Astrocyte of the cerebellum (primary cell): Measurements from ENCODE around the gene AARS1.
A peak's percentile ranks its signal among the peaks of the same experiment; 100 is the strongest.
"Not testable (repeated sequence)": the region's sequence is repeated elsewhere in the genome, so short reads cannot be mapped to it uniquely, and the experiment has no call there.

Experiments
- DNase-seq: peaks from one replicate; pipeline ENCODE4 v3.0.0-alpha.2; 2011; ENCODE audit warnings: low read depth
- H3K4me3 ChIP-seq: 2 replicates; pipeline ENCODE4 v1.5.1; 2011; ENCODE audit warnings: mild to moderate bottlenecking, low read depth, low read length, moderate library complexity
- CTCF ChIP-seq: IDR thresholded peaks from 2 replicates; pipeline ENCODE4 v1.5.1; 2012; ENCODE audit warnings: low read length, low read depth, moderate library complexity, mild to moderate bottlenecking; ENCODE audit errors: missing control alignments
- in situ Hi-C: cut with HindIII; loops from 2 replicates; pipeline ENCODE4 v1.10.0; 2017; ENCODE audit warnings: low sequenced_read_pairs

Gene AARS1

DNA sequence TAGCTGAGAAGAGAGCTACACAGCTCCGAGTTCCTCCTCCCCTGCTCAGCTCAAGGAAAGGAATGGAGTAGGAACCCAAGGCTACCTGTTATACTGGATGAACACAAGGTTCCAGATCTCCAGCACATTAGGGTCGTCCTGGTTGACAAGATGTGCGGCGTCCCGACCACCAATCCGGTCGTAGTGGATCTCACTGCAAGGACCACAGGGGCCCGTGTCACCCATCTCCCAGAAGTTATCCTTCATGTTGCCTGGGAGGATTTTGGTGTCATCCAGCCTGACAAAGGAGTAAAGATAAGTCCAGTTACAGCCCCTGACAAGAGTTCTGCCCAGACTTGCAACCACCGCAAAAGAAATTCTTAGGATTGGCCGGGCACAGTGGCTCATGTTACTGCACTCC lies 17.6 kb downstream of the AARS1 start:
- no peak for DNase-seq
- in situ Hi-C loops, result no loop called here
- H3K4me3 ChIP-seq, result no peak overlapping the region
- TF ChIP-seq CTCF, result no peak

DNA sequence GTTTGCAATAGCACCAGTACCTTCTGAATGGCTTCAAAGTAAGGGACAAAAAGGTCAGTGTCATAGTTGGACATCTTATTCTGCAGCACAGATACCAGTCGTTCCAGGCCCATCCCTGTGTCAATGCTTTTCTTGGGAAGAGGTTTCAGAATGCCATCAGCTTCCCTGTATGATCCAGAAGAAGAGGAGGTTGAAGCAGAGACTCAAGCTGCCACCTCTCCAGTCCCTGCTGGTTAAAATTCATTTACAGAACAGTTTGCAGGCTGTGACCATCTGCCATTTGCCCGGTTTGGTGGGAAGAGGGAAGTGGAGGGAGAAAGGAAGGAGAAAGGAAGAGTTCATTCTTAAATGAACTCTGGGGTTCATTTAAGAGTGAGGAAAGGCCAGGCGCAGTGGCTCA lies 19.1 kb downstream of the AARS1 start:
- in situ Hi-C loops, result no loop called here
- no peak overlapping the region for H3K4me3 ChIP-seq
- no peak for DNase-seq
- no peak for TF ChIP-seq CTCF

GRCh38 chr16:70269471-70269870 lies 19.8 kb downstream of the AARS1 start:
- DNase-seq, result no peak
- TF ChIP-seq CTCF, result no peak

GRCh38 chr16:70267922-70268321 lies 21.4 kb downstream of the AARS1 start:
- in situ Hi-C loops, DNase-seq, H3K4me3 ChIP-seq: not testable (repeated sequence)

More at GRCh38 chr16:70269471-70269870, 19.8 kb downstream of the AARS1 start:
- H3K4me3 ChIP-seq, result no peak overlapping the region
- in situ Hi-C loops, result no loop called here

DNA sequence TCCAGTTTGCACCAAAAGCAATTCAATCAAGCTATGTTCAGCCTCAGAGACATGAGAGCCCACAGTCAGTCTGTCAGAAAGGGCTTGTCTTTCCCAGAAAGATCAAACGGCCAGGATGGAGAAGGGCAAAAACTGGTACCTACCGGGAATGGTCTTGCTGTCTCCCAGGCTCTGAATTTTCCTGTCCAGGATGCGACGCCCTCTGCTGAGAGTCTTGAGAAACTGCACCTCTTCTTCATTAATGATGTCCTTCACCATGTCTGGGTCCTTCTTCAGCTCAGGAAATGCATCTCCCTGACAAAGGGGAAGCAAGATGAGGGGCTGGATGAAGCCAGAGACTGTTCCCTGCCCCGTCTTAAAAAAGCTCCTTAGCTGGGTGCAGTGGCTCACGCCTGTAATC lies 21.8 kb downstream of the AARS1 start:
- no peak for DNase-seq
- no peak overlapping the region for H3K4me3 ChIP-seq
- in situ Hi-C loops, result no loop called here
- TF ChIP-seq CTCF, result peak; percentile 75

GRCh38 chr16:70259903-70260302 lies 29.4 kb downstream of the AARS1 start:
- DNase-seq, in situ Hi-C loops, H3K4me3 ChIP-seq: not testable (repeated sequence)

GRCh38 chr16:70258946-70259345 lies 30.4 kb downstream of the AARS1 start:
- in situ Hi-C loops, result no loop called here
- DNase-seq, result no peak
- no peak for TF ChIP-seq CTCF
- no peak overlapping the region for H3K4me3 ChIP-seq

GRCh38 chr16:70258065-70258464 lies 31.2 kb downstream of the AARS1 start:
- no peak overlapping the region for H3K4me3 ChIP-seq
- DNase-seq, result no peak
- in situ Hi-C loops, result no loop called here
- no peak for TF ChIP-seq CTCF
